HL-60/S4 treated with retinoic acid at 250 ng/mL for 4 days and 3 days (cell line): ENCODE data around the gene PAX5.

Experiments used
- in situ Hi-C: fragments of 300-500 bp; cut with MboI; formaldehyde crosslinking; loops from 2 replicates; pipeline ENCODE4 v1.7.0; 2022; ENCODE audit warnings: low sequenced_read_pairs

Gene PAX5

DNA sequence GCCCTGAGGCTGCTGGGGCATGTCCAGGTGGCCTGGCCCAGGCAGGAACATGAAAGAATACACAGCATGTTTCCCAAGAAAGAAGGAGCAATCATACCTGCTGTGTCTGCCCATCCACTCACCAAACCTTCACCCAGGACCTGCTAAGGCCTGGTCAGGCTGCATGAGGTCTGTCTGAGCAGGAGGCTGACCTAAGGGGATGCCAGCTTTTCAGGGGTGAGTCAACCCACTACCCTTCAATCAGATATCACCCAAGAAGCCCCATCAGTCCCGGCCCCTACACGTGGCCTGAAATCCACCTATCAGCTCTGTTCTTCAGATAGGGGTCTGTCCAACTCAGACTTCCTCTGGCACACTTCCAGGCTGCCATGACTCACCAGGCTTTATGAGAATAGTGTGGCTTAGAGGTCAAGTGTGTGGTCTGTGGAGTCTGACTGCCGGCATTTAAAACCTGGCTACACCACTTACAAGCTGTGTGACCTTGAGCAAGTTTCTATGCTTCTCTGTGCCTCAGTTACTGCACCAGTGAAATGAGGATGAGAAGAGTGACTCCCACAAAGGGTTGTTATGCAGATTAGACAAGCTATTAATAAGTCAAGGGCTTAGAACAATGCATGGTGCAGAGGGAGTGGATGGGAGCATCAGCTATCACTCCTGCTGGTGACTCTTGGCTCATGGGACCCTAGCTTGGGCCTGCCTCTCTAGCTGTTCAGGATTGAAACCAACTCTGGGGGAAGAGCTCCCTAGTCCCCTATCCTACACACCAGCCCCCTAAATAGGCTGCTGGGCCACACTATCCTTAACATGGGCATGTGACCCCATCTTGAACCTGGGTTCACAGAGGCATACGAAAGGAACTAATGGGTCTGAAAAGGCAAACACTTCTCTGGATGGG, 130.3 kb downstream of the PAX5 start:
- in situ Hi-C loops = no loop called here

DNA sequence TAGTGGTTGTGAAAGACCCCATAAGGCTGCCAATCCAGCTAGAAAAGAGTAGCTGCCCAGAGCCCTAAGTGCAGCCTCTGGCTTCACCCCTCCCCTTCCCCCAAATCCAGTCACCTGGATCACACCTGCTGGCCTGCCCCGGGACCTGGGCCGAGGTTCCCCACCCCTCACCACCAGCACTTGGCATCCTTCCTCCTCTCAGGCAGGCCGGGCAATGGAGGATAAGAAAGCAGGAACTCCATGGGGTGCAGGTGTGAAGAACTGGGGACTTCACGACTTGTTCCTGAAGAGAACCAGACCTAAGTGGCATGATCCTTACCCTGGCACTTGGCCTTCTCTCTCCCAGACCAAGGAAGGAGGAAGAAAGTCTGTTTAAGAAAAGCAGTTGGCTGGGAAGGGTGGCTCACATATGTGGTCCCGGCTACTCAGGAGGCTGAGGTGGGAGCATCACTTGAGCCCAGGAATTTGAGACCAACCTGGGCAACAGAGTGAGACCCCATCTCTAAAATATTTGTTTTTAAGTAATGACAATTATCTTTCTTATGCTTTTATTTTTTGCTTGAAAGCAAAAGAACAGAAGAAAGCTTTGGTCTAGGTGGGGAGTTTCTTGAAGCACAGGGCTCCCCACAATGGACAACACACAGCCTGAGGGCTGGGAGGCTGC, 131.1 kb downstream of the PAX5 start:
- in situ Hi-C loops = no loop called here

DNA sequence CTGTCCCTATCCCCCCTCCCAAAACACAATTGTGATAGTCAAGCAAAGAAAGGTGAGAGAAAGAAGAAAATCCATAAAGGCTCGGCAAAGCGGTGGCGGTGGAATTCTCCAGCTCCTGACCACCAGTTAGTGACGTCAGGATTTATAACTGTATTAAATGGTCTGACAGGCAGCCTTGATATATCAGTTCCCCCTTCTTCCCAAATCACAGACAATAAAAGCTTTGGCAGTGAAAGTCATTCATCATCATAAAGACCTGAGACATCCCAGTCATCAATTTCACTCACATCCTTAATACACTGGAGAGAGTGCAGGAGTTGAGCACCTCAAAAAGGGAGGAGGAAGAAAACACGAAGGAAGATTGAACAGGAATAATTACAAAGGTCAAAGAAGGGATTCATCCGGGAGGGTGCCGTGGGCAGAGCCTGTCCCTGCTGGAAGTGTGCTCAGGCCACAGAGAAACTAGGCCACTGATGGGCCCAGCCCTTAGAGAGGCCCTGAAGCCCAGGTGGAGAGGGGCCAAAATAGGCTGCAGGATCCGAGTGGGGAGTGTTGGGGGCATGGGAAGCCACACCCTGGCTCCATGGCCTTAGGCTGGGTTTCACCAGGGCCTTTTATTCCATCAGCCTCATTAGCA, 131.9 kb downstream of the PAX5 start:
- in situ Hi-C loops = no loop called here

DNA sequence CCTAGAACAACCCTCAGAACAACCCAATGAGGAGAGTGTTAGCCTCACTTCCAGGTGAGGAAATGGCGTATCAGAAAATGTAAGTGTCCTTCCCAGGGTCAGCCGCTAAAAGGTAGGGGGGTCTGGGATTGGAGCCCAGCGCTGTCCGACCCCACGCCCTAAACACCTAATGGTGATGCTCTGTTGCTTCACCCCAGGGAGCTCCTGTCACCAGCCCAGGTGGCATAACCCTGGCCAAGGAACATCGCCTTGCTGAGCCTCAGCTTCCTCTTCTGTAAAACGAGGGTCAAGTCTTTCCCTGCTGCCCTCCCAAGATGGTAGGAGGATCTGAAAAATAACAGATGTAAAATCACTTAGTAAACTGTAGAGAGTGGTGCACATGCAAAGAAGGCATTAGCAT, 132.5 kb downstream of the PAX5 start:
- in situ Hi-C loops = no loop called here

DNA sequence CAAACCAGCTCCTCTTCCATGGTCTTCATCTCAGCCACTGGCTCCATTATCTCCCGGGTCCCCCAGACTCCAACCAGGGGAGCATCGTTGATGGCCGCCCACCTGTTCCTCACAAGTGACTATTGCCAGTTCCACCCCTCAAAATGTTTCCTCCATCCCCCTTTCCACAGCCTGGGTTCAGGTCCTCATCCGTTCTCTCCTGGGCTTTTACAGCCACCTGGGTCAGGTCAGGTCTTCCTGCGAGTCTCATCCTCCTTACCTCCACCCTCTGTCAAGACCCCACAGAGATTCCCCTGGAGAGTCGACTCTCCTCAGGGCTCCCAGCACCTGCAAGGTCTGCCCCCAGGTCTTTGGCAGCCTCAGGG, 133.2 kb downstream of the PAX5 start:
- in situ Hi-C loops = no loop called here

DNA sequence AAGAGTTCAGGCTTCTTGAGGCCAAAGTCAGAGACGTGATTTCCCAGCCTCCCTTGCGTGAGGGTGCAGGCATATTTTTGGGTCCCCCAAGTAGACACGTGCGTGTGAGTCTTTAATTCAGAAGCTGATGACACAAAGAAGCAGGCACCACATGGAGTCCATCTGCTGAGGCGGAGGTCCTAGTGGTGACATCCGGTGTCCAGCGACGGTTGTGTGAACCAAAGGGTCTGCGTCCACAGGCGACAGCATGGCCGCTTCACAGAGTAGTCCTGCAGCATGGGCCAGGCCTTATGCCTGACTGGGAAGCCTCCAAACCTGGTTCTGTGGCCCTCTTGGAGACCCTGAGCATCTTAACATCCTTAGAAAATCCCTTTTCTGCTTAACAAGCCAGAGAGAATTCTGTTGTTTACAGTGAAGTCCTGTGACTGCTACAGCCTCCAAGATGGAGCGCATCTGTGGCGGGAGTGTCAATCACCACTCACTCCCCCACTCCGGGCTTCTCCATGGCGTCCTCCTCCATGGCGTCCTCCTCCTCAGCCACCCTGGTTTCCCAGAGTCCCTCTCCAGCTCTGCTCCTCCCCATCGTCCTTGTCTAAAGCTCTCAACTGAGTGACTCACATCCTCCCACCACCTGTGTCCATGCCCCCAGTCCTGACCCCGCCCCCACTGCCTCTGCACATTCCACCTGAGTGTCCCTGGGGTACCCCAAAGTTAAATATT, 133.8 kb downstream of the PAX5 start:
- in situ Hi-C loops = no loop called here

DNA sequence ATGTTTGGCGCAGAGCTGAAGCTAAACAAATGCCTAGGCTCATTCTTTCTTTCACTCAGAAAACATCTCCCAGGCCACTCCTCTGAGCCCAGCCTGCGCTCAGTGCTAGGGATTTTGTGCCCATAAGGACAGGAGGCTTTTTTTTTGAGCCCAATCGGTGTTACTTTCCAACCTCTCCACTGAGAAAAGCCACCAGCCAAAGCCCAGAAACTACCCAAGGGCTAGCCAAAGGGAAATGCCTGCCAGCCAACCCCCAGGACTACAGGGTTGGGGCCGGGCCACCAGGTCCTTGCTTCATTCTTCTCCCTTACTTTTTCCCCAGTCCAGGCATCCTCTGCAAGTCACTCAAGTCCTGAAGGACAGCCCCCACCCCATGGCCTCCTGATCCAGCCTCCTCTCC, 134.7 kb downstream of the PAX5 start:
- in situ Hi-C loops = loop anchor here (25.0 kb wide), 1 partner anchor 463 kb away; no protein-coding TSS in a partner anchor

DNA sequence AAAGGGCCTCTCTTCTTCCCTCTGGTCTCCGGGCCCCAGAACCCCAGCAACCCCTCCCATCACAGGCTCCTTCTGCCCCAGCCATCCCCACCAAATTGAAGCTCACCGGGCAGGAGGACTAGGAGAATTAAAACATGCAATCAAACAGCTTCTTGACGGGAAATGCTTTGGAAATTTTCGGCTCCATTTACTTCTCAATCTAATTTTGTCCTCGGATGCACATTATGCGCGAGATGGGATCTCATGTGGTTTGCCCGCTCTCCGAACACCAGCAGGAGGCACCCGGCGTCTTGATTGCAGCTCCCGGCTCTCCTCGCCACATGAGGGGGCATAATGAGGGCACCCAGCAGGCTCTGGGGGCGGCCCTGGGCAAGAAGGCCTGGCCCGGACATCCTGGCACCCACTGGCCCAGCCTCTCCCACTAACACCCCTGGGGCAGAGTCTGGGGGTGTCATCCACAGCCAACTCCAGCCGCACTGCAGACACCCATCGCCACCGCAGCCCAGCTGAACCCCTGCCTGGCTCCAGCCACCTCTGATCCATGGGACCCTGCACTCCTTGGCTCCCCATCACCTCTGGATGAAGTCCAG, 135.5 kb downstream of the PAX5 start:
- in situ Hi-C loops = loop anchor here (25.0 kb wide), 1 partner anchor 464 kb away; no protein-coding TSS in a partner anchor

DNA sequence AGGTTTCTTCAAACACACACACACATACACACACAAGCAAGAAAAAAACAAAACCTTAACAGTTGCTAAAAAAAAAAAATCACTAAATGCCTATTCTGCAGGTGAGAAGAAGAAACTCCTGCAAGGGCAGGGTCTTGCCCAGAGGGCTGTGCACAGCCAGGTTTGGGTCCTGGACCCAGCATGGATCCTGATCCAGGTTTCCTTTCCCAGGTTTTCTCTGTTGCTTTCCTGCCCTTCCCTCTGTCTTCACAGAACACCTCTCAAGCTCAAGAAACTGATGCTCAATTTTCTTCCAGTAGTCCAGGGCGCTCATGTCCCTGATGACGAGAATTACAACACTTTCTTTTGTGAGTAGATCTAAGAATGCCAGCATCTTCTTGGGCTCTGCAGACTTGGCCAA, 136.6 kb downstream of the PAX5 start:
- in situ Hi-C loops = loop anchor here (25.0 kb wide), 1 partner anchor 465 kb away; no protein-coding TSS in a partner anchor

DNA sequence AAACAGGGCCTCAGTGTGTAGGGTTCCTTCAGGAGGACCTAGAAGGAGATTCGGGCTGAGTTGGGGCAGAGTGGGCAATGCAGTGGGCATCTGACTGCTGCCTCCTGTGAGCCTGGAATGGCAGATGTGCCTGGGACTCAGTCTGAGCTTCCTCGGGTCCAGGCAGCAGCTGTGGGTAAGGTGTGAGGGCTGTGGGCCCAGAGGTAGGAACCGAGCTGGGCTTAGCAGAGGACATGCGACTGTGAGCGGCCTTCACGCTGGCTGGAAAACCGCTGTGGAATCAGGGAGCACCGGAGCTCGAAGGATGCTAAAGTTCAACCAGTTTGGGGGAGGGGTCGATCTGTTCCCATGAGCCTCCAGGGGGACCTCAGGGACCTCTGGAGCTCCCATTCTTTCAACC, 137.0 kb downstream of the PAX5 start:
- in situ Hi-C loops = loop anchor here (25.0 kb wide), 1 partner anchor 465 kb away; no protein-coding TSS in a partner anchor

DNA sequence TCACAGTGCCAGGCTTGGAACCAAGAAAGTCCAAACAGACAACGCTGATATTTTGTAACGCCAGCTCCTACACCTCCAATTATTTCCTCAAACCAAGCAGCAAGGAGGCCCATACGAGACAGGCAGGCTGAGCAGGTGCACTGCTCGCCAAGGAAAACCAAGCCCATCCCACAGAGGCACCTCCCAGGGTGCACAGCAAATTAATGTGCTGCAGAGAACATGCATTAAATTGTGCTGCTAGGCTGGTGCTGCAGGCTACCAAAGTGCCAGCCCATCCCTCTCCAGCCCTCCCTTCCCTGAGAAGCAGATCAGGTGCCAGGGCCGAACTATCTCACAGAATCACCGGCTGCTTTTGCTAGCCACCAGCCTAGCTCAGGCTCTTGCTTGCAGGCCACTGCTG, 137.8 kb downstream of the PAX5 start:
- in situ Hi-C loops = loop anchor here (25.0 kb wide), 1 partner anchor 466 kb away; no protein-coding TSS in a partner anchor

DNA sequence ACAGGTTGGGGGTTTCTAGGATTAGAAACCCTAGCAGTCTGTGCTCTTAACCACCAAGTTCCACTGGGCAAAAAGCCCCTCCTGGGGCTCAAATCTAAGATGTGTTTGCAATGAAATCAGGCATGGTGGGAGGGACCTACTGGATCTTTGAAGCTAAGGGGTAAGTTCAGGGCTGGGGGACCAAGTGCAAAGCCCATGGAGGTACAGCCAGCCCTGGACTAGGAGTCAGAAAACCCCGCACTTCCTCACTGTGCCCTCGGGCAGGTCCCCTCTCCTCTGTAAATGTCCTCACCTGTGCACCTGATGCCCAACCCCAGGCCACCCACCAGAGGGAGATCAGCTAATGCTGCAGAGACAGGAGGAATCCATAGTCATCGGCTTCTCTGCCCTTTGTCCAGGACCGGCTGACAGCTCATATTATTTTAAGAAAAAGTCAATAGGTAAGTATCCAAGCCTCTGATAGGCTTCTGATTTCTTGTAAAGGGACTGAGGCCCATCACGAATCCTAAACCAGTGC, 138.3 kb downstream of the PAX5 start:
- in situ Hi-C loops = loop anchor here (25.0 kb wide), 1 partner anchor 466 kb away; no protein-coding TSS in a partner anchor

DNA sequence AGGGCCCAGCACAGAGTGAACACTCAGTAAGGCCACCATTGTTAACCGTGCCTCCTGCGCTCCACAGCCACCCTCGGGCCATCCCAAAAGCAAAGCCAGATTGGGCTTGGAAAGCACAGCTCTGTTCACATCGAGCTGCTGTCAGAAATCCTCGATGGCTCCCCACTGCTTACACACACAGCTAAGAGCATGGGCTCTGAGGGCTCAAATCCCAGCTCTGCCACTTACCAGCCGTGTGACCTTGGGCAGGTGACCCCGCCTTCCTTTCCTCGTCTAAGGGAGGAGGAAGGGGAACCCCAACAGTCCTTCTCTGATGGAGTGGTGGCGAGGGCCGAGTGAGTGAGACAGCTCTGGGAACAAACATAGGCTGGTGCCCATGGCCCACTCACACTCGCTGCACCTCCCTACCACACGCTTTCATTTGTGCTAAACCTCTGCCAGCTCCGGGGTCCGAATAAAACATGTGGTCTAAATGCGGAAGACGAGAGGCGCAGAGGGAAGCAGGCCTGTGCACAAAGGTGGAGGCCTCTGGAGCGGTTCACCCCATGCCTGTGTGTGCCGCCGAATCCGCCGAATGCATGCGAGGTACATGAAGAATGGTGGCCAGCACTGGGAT, 139.3 kb downstream of the PAX5 start:
- in situ Hi-C loops = loop anchor here (25.0 kb wide), 1 partner anchor 467 kb away; no protein-coding TSS in a partner anchor

DNA sequence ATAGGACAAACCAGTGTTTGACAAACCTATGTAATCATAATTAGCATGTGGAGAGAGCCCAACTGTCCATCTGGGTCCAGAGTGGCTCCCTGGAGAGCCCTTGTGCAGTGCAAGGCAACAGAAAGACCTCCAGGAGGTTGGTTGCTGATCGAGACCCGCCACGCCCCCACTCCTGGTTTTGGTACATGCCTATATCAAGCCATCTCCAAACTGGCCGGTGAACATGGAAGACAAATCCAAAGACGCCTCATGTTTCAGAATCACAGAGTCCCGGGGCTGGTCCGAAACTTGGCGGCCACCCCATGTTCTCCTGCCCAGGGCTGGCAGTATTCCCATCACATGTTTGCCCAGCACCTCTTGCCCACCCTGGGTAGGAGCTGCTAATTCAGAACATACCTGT, 140.2 kb downstream of the PAX5 start:
- in situ Hi-C loops = loop anchor here (25.0 kb wide), 1 partner anchor 468 kb away; no protein-coding TSS in a partner anchor

DNA sequence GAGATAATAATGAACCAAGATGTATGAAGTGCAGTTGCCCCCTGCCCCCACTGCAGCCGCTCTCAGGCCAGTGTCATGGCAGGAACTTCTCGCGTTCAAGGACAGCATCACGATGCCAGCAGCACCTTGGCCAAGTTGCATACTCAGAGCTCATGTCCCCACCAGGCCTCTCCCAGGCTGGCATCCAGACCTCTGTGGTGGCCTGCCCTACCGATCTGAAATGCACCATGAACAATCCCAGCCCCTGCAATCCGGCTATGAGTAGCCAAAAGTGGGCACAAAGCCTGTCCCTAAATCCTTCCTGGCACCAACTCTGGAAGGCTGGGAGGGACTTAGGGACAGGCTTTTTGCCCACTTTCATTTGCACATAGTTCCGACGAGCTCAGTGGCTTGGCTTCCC, 140.9 kb downstream of the PAX5 start:
- in situ Hi-C loops = loop anchor here (25.0 kb wide), 1 partner anchor 469 kb away; no protein-coding TSS in a partner anchor

DNA sequence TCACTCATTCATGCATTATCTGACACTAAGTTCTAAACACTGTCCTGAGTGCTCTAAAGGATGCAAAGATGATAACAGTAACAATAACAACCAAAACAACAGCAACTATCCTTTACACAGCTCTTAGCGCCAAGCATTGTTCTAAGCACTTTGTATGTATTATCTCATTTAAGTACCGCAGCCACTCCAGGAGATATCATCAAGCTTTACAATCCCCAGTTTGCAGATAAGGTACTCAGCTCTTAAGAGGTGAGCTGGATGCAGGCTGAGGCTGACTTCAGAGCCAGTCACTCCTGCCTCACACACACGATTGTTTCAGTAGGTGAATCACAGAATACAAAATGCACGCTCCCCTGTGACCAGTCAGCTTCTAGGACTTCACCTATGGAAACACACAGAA, 141.8 kb downstream of the PAX5 start:
- in situ Hi-C loops = loop anchor here (25.0 kb wide), 1 partner anchor 470 kb away; no protein-coding TSS in a partner anchor

DNA sequence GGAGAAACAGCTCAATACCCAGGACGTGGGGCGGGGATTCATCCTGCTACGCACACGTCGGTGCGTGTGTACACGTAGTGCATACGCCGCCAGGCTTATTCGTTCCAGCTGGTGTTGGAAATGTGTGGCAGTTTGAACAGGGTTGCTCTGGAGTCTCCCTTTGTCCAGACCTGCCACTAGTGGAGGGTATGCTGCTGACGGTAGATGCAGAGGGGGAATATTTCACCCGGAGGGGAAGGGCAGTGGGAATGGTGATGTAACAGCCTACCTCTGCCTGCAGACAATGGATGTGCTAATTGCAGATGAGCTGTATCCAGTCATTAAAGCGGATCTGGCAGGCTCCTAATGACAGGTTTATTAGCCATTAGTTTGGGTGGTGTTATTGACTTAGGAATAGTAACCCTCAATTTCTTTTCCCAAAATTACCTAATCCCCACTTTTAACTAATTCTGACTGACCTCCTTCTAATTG, 142.7 kb downstream of the PAX5 start:
- in situ Hi-C loops = loop anchor here (25.0 kb wide), 1 partner anchor 471 kb away; no protein-coding TSS in a partner anchor

DNA sequence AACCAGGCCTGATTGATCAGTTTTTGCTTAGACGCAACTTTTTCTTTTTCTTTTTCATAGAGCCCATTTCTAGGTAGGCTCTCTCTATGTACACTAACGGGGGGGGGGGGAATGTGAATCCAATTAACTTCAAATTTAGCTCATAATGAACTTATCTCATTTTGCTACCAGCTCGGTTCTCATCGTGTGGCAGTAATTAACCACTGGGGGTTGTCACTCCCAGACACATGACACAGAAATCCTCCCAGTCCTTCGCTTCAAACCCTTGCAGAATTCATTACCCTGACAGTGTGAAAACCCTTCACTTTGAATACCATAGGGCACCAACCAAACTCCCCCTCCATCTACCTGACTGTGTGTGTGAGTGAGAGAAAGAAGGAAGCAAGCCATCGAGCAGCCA, 144.2 kb downstream of the PAX5 start:
- in situ Hi-C loops = loop anchor here (25.0 kb wide), 1 partner anchor 472 kb away; no protein-coding TSS in a partner anchor

DNA sequence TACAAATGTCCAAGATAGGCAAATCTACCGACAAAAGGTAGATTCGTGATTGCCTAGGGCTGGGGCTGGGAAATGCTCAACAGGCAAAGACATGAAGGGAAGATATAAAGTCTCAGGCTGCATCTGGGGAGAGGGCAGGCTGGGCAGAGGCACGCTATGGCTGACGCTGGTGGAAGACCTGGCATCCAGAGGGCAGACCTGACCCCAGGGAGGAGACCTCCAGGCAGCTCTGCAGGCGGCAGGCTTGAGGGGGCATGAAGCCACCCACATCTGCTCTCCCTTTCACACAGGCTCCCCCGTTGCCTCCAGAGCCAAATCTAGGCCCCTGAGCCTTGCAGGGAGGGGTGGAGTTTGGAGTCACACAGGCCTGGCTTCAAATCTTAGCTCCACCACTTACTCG, 145.5 kb downstream of the PAX5 start:
- in situ Hi-C loops = loop anchor here (25.0 kb wide), 1 partner anchor 474 kb away; no protein-coding TSS in a partner anchor
